OCI-LY3 (cell line): ENCODE data around the gene MBOAT1.

Experiments used
- H2AFZ ChIP-seq: fragments of 200-600, 300-600 bp; shearing (Covaris generic); 2 replicates; pipeline ENCODE4 v1.6.0; 2014; ENCODE audit warnings: antibody characterized with exemption, low read depth, low read length
- H3K27ac ChIP-seq: fragments of 200-600, 300-600 bp; sonication (generic); 2 replicates; pipeline ENCODE4 v1.5.1; 2014; ENCODE audit warnings: mild to moderate bottlenecking, low read length, moderate library complexity, mixed read lengths
- H3K27me3 ChIP-seq: fragments of 200-600, 300-600 bp; sonication (generic); 2 replicates; pipeline ENCODE4 v1.6.1; 2014; ENCODE audit warnings: low read depth, low read length, mixed read lengths
- H3K36me3 ChIP-seq: fragments of 200-600, 300-600 bp; sonication (generic); replicated peaks from 2 replicates; pipeline ENCODE3; 2014; ENCODE audit warnings: low read depth, low read length, mixed read lengths
- H3K4me1 ChIP-seq: fragments of 300-600, 200-600 bp; sonication (generic); 2 replicates; pipeline ENCODE4 v1.6.1; 2014; ENCODE audit warnings: low read length, mixed read lengths
- H3K4me2 ChIP-seq: fragments of 200-600, 300-600 bp; sonication (generic); 2 replicates; pipeline ENCODE4 v1.6.1; 2014; ENCODE audit warnings: low read length, mixed read lengths
- H3K4me3 ChIP-seq: fragments of 300-600, 200-600 bp; sonication (generic); 2 replicates; pipeline ENCODE4 v1.5.1; 2014; ENCODE audit warnings: antibody characterized with exemption, mild to moderate bottlenecking, low read length, moderate library complexity
- H3K79me2 ChIP-seq: fragments of 300-600, 200-600 bp; shearing (Covaris generic); 2 replicates; pipeline ENCODE4 v1.6.1; 2014; ENCODE audit warnings: mild to moderate bottlenecking, low read length, mixed read lengths
- H3K9ac ChIP-seq: fragments of 300-600, 200-600 bp; shearing (Covaris generic); 2 replicates; pipeline ENCODE4 v1.6.0; 2014; ENCODE audit warnings: mild to moderate bottlenecking, low read length, moderate library complexity
- H3K9me3 ChIP-seq: fragments of 200-600, 300-600 bp; shearing (Covaris generic); 2 replicates; pipeline ENCODE4 v1.6.1; 2014; ENCODE audit warnings: low read length, mixed read lengths; ENCODE audit not compliant: insufficient read depth
- H4K20me1 ChIP-seq: fragments of 200-600, 300-600 bp; sonication (generic); 2 replicates; pipeline ENCODE4 v1.6.1; 2016; ENCODE audit warnings: low read length, mixed read lengths; ENCODE audit not compliant: insufficient read depth
- EZH2phosphoT487 ChIP-seq: fragments of 200-600 bp; shearing (Covaris generic); IDR thresholded peaks from 2 replicates; pipeline ENCODE4 v1.6.1; 2018; ENCODE audit warnings: antibody characterized with exemption, mixed run types, low read depth
- TF ChIP-seq, protein P1 (sequence below): fragments of 200-600, 300-600 bp; sonication (generic); IDR thresholded peaks from 2 replicates; pipeline ENCODE4 v1.5.1; 2014; ENCODE audit warnings: antibody characterized with exemption, low read length, low read depth

The MBOAT1 gene

DNA sequence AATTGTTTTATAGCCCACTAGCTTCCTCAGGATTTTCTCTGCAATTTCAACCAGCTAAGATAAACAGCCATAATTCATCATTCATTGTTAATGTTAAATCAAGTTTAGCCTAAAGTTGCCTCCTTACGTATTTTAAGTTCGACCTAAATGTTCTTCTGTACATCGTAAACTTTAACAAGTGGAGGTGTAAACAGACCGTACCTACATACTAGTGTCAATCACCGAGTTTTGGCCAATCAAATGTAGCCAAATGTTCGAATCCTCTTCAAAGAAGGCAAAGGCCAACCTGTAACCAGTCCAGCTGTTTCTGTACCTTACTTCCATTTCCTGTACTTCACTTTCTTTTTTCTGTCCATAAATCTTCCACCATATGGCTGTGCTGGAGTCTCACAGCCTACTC is 13.5 kb downstream of the MBOAT1 start:
- Histone ChIP-seq H3K4me1 (peaks cover 7% of the 10 kb centered on the region), H3K9me3 (no peaks in the 10 kb centered on the region), H3K4me2 (no peak overlapping the region), H3K9ac (no peak overlapping the region), H2AFZ (no peak overlapping the region), H3K79me2 (no peaks in the 10 kb centered on the region), H3K4me3 (no peak overlapping the region), H3K27me3 (no peaks in the 10 kb centered on the region), H3K36me3 (no peaks in the 10 kb centered on the region), H3K27ac (no peak overlapping the region), H4K20me1 (no peaks in the 10 kb centered on the region)
- no peak for TF ChIP-seq EZH2phosphoT487
- TF ChIP-seq, protein P1, sequence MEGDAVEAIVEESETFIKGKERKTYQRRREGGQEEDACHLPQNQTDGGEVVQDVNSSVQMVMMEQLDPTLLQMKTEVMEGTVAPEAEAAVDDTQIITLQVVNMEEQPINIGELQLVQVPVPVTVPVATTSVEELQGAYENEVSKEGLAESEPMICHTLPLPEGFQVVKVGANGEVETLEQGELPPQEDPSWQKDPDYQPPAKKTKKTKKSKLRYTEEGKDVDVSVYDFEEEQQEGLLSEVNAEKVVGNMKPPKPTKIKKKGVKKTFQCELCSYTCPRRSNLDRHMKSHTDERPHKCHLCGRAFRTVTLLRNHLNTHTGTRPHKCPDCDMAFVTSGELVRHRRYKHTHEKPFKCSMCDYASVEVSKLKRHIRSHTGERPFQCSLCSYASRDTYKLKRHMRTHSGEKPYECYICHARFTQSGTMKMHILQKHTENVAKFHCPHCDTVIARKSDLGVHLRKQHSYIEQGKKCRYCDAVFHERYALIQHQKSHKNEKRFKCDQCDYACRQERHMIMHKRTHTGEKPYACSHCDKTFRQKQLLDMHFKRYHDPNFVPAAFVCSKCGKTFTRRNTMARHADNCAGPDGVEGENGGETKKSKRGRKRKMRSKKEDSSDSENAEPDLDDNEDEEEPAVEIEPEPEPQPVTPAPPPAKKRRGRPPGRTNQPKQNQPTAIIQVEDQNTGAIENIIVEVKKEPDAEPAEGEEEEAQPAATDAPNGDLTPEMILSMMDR: no peak

DNA sequence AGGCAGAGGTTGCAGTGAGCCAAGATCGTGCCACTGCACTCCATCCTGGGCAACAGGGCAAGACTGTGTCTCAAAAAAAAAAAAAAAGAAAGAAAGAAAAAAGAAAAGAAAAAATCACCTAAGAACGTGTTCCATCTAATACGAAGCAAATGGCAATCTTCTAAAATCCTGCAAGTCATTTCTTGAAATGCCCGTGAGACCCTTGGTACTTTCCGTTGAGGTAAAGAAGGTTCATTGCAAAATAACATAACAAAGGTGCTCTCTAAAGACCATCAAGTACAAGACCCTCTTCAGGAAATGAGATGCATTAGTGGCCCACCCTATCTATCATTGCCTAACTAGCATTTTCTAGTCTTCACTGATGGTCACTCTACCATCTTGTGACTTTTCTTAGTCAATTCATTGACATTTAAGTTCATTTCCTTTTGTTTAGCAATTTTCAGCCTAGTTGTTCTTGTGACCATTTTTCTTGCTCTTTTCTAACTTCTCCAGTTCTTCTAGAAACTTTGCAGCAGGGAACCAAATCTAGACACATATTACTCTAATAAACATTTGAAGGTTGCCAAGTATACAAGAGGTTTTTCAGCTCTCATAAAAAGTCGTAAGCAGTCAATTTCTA is 14.0 kb downstream of the MBOAT1 start:
- Histone ChIP-seq H3K36me3 (no peaks in the 10 kb centered on the region), H3K27ac (no peak overlapping the region), H3K27me3 (no peaks in the 10 kb centered on the region), H3K4me3 (no peak overlapping the region), H3K9me3 (no peaks in the 10 kb centered on the region), H3K79me2 (no peaks in the 10 kb centered on the region), H2AFZ (no peak overlapping the region), H3K9ac (no peak overlapping the region), H4K20me1 (no peaks in the 10 kb centered on the region), H3K4me1 (peaks cover 7% of the 10 kb centered on the region), H3K4me2 (no peak overlapping the region)
- TF ChIP-seq, protein P1: no peak
- no peak for TF ChIP-seq EZH2phosphoT487

DNA sequence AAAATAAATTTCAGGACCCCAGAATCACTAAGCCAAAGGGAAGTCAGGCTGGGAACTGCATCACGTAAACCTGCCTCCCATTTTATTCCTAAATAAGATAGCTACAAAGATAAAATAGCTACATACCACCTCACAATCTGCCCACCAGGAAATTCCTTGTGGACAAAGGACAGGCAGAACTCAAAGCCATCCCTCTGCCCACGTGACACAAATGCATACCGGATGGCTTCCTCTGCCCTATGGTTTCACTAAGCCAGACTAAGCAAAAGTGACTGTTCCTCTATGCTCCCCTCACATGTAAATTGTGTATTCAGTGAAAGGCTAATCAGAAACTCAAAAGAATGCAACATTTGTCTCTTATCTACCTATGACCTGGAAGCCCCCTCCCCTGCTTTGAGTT is 15.0 kb downstream of the MBOAT1 start:
- no peaks in the 10 kb centered on the region for H4K20me1 ChIP-seq

DNA sequence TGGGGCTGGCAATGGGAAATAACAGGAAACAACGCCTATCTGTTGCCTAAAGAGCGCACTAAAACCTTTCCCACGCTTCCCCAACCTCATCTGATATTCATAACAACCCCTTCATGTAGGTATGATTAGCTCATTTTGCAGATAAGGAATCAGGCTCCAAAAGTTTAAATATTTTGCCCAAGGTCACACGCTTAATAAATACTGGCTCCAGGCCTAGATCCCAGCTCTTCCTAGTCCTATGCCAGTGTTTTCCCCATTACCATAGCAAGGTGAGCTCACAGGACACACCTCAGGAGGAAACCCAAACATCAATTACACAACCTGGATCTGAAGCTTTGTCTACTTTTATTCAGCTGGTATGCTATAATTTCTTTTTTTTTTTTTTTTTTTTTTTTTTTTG is 19.6 kb downstream of the MBOAT1 start:
- no peaks in the 10 kb centered on the region for H3K79me2 ChIP-seq
- H3K36me3 ChIP-seq: no peaks in the 10 kb centered on the region
- H3K27ac ChIP-seq: no peak overlapping the region
- H3K9ac ChIP-seq: no peak overlapping the region
- no peak overlapping the region for H3K4me2 ChIP-seq
- H3K9me3 ChIP-seq: no peaks in the 10 kb centered on the region
- no peaks in the 10 kb centered on the region for H4K20me1 ChIP-seq
- H3K27me3 ChIP-seq: no peaks in the 10 kb centered on the region
- no peak overlapping the region for H3K4me3 ChIP-seq
- no peak overlapping the region for H2AFZ ChIP-seq
- no peaks in the 10 kb centered on the region for H3K4me1 ChIP-seq
- TF ChIP-seq, protein P1: no peak
- no peak for TF ChIP-seq EZH2phosphoT487

More for the DNA sequence above, 15.0 kb downstream of the MBOAT1 start:
- H2AFZ ChIP-seq: no peak overlapping the region
- H3K4me1 ChIP-seq: peaks cover 3% of the 10 kb centered on the region
- no peaks in the 10 kb centered on the region for H3K79me2 ChIP-seq
- H3K36me3 ChIP-seq: no peaks in the 10 kb centered on the region
- no peak overlapping the region for H3K4me2 ChIP-seq
- no peaks in the 10 kb centered on the region for H3K9me3 ChIP-seq
- TF ChIP-seq, protein P1: no peak
- no peak for TF ChIP-seq EZH2phosphoT487
- H3K27ac ChIP-seq: no peak overlapping the region
- H3K4me3 ChIP-seq: no peak overlapping the region
- no peak overlapping the region for H3K9ac ChIP-seq
- H3K27me3 ChIP-seq: no peaks in the 10 kb centered on the region
